HS-5 (cell line): ENCODE results near the gene SETD3.

ENCODE experiments used
- DNase-seq: peaks from one replicate; pipeline ENCODE4 v3.0.0-alpha.2; 2012; ENCODE audit warnings: low read depth

Gene SETD3

DNA sequence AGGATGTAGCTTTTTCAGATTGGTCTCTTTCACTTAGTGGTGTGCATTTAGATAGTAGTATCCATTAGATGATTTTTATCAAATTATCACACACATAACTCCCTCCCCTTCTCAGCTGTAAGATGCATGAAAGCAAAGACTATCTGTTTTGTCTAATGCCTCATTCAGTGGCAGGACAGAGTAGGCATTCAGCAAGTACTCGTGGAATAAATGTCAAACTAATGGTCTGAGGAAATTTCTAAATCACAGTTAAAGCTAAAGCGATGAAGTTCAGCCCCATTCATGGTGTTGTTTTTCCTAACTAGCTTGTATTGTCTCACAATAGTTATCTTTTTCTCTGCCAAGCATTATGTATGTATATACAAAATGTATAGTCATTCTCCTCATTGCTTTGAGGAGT is 16.7 kb upstream of the SETD3 start:
- no peak for DNase-seq

DNA sequence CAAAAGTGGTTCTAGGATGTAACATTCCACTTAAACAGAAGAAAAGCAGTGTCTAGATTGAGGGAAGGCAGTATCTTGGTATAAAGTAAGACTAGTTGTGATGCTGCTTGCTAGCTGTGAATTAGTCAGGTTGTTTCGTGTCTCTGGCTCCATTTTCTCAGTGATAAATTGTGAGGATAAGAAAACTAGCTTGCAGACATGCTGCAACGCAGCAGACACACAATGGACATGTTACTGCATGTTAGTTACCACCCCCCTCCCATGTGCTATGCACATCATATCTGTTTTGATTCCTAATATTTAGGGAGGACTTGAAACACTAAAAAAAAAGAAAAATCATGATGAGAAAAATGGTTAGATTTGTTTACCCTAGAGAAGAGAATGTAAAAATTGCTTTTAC is 3.4 kb upstream of the SETD3 start:
- DNase-seq: no peak

DNA sequence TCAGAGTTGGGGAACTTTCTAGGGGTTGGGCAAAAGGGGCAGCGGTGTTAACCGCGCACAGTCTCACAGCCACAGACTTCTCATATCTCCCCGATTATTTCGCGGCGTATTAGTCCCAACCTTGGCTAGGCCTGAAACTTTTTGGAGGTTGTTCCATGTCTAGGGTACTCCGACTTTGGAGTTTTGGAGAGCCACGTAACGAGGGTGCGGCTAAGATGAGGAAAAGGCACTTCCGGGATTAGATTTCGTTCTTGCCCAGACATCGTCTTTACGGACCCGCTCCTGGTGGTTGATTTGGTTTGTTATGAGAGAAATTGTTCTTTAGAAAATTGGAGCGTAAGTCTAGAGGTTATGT is 1.1 kb upstream of the SETD3 start:
- no peak for DNase-seq

DNA sequence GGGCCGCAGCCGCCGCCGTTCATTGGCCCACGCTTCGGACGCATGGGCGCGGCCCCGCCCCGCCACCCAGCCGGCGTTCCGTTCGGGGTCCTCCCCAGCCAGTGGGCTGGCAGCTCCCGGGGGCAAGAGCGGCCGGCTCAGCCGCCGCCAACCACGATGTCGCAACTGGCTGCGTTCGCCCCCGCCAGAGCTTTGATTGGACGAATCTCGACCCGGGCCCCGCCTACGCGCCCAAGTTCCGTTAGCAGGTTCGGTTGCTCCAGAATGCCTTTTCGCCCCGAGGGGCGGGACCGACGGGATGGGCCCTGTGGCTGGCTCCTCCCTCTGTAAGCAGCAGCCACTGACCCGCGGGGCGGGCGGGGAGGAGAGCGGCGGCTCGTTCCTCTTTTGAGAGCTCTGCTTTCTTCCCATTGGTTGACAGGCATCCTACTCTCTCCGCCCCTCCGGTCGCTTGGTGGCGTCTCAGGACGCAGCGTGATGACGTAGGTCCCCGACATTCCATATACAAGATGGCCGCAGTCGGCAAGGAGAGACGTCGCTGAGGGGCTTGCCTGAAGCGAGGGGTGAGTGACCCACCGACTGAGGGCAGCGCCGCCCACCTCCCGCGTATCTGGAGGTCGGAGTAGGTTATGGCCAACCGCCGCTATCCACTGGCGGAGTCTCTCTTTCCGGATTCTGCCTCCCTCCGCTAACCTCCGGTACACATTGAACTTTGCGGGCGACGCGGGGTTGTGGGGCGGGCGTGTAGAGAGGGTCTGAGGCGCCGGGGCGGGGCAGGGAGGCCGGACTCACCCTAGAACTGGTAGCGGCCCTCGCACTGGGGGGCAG is 472 bp upstream of the SETD3 start, which contains the start of gene CCNK:
CCNK (plus strand) TSS at position 493 of the 828 bp plus-strand sequence. CDS start 11,269 bp downstream, outside the sequence.
- DNase-seq: peak; percentile 97

DNA sequence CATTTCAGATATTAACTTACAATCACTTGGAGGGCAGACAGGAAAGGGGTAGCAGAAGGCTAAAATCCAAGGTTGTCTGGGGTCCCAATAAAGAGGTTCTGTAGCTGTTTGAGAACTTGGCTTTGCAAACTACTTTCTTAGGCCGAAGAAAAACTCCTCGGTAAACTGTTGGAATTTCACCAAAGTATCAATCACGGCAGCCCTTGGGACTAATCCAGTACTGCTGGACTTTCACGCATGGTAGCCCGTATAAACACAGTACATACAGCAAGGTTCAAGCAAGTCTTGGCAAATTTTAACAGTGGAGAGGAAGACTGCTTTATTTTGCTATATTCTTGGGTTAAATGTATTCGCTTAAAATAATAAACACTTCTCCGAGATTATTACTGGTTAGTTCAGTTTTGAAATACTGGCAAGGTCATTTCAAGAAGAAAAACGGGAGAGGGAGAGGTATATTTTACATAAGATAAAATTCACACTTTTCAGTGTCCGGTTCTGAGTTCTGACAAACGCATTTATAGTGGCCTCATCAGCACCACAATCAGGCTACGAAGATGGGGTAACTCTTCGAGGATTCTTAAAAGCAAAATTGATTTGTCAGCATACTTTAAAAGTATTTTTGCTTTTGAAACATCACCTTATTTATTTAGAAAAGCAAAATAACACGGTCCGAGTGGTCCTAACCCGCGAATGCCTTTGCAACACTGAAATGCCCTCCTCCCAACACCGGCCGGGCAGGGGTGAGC is 1.3 kb downstream of the SETD3 start:
- DNase-seq: no peak

DNA sequence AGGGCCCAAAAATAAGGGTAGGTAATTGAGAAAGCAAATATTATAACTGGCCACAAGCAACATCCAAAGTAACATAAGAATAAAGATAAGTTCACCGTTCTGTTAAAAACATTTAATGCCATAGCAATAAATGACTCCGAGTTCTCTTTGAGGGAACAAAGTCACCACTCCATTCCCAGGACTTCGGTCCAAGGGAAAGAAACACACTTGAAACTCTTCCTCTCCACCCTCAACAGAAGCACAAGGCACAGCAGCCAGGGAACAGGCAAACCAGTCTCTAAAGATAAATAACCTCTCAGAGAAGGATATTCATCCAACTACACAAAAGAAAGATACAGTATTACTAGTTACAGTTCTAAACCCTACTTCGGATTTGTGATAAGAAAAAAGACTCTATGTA is 2.5 kb downstream of the SETD3 start:
- no peak for DNase-seq

DNA sequence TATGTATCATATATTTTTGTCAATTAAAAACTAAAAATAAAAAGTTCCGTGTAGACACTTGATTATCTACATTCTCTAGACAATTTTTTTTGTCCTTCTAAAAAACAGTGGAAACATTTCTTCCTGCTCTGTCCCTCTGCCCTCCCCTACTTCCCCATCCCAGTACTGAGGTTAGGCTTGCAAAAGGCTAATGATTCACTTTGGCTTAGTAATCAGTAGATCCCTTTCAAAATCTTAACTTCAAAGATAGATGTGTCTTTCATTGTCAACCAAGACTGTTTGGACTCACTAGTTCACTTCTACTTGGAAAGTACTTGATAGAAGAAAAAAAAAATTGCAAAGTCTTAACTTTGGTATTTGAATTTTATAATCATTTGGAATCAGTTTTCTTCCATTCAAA is 3.8 kb downstream of the SETD3 start:
- no peak for DNase-seq

DNA sequence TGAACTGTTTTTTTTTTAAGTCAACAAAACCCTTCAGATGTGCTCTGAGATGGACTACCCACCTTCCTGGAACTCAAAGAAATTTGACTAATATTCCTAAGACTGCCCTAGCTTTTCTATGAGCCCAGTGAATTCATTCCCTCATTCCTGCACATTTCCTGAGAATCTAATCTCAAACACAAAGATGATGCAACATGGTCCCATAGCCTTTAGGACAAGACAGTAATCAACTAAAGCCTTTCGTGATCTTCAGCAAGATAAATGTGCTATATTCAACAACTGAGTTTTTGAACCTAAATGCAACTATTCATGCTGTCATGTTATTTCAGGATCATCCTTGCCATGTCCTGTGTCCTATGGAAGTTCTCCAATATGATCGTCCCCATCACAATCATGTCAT is 5.0 kb downstream of the SETD3 start:
- no peak for DNase-seq

DNA sequence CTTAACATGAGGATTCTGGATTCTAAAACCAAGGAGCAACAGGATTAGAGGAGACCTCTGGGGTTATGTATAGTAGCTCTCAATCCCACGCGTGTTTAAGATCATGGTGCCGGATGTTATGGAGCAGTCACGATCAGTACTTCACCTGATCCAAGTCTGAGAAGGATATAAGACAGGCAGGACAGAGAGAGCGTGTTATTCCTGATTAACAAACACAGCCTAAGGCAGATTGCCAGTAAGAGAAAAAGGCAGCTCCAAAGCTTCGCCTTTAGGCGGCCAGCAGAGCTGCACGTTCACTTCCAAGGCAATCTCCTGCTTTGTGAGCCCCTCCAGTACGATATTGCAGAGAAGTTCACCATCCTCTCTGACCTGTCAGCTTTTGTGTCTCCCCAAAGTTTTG is 5.5 kb downstream of the SETD3 start:
- no peak for DNase-seq

DNA sequence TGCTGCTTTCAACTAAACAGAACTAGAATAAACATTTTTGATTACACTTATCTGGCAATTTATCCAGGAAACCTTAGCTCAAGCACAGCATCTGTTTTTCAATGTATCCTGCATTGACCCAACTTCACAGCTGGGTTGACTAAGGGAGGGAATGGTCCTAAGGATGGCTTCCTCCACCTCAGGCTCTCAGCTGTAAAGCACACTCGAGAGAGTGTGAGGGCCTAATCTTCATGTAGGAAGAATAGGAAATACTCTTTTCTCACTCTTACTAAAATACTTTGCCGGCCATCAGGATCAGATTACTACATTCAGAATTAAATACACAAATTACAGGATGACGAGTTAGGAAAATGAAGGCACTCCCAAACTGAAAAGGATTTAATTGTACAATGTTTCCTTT is 7.2 kb downstream of the SETD3 start:
- no peak for DNase-seq

DNA sequence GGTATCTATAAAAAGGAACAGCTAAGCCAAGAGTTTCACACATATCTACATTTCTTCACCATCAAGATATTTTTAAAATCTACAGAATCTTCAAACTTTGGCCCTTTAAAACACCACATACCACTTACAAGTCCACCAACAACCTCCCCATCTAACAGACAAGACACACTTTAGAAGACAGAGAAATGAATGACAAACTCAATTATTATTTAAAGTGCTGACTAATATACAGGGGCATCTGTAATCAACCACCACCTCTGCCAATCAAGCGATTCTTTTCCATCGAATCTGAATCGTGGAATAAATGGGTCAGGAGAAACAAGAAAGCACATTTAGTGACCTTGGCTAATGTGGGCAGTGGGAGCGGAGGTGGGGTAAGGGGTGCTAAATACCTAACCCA is 7.7 kb downstream of the SETD3 start:
- DNase-seq: no peak

DNA sequence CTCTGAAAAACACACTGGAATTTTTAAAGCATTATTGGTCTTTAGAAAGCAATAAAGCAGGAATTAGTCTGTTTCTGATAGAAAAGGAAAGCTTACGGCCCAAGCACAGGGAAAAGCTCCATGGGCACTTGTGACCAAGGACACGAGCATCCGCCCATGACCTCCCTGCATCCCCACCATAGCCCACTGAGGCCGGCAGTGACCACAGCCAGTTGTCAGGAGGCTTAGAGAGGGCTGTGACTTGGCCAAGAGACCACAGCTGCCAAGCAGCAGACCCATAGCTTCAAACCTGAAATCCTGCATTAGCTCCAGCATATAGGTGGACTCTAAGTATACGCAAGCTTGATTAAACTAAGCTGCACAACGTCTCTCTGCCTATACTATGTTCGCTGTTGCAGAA is 8.9 kb downstream of the SETD3 start:
- DNase-seq: no peak

DNA sequence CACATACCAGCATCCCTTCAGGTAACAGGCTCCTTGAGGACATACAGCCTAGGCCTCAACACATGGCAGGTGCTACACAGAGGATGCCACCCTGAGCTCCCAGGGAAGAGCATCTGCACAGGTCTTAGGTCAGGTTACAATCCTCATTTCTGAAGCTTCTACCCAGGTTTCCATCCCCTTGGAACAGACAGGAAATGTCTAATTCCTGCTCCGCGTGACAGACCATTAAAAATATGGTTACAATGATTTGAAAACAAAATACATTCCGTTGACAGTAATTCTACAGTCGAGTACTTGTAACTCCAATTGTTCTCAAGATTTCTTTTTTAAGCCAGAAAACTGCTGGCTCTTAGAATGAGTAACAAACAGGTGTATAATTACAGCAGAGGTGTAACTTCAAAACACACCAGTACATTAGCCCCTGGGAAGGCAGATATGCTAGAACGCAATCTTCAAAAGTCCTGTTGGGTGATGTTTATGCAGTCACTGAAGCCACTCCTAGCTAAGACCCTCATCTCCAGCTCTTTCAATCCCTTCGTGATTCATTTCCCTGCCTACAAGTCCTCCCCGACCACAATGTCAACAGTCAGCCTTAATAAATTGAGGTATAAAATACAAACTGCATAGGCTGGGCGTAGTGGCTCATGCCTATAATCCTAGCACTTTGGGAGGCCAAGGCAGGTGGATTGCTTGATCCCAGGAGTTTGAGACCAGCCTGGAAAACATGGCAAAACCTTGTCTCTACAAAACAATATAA is 11.6 kb downstream of the SETD3 start:
- no peak for DNase-seq

DNA sequence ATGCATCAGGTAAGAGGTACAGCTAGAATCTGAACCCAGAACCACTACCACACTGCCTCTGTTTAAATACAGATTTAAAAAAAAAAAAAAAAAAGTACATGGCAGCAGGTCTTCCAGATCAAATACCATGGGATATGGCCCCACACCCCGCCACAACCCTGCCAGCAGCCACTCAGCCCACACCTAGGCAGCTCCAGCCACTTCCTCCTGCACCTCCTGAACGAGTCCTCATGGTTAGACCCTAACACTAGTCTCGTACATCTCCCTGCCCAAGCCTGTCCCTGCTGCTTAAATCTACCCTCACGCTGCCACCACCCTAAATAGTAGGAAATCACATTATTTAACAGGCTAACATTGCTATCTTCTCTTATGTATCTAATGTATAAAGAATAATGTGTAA is 12.6 kb downstream of the SETD3 start:
- DNase-seq: no peak

DNA sequence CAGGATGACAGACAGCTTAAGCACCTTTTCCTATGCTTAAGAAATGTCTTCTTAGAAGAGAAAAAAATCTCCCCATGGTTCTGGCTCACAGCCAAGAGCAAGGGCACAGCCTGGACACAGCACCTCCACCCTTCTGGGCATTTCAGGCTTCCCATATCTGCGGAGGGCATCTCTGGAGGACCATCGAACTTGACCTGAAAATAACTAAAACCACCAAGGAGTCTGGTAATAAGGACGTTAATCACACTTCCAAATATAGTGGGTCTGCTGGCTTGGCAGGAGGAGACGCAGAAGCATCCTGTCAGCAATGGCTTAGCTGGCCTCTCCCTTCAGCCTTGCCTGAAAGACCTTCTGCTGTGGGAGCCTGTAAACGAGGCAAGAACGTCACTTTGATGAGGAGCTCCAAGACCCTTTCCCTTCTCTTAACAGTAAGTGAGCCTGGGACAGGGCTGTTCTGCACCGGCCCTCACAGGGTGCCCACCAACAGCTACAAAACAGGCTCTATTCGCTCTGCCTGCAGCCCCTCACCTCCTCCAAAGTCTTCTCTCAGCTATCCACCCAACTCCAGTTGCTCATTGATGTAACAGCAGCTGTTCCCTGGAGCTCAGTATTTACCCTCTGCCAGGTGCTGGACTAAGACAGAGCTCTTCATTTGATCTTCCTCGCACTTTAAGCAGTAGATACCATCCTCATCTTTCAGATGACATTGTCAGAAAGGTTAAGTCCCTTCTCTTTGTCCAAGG is 13.2 kb downstream of the SETD3 start:
- no peak for DNase-seq

DNA sequence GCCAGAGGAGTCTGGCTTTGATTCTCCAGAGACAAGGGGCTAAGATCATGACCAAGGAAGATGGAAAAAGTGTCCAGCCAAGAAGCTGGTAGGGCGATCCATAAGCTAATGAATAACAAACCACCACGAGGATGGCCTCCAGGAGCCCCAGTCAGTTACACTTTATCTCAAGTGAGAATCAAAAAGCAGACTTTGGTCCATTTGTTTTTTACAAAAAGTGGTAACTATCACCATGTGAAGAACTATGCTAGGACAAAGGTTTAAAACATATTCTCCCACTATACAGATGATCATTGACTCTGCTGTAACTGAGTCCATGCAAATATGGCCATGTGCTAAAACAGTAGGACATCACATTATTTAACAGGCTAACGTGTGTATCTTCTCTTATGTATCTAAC is 13.9 kb downstream of the SETD3 start:
- no peak for DNase-seq

DNA sequence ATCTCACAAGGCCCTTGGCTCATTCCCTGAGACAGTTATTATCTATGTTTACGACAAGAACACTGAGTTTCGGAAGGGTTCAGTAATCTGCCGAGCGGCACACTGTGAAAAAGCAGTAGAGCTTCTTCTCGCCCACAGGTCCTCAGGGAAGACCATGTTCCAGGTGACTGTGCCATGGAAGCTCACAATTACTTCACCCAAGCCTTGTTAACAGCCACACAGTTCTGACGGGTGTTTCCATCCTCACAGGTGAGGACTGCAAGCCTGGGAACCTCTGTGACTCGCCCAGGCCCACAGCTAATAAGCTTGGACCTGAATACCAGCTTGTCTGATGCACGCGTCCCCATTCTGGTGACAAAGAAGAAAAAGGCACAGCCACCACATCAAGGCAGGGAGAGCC is 15.4 kb downstream of the SETD3 start:
- DNase-seq: no peak

DNA sequence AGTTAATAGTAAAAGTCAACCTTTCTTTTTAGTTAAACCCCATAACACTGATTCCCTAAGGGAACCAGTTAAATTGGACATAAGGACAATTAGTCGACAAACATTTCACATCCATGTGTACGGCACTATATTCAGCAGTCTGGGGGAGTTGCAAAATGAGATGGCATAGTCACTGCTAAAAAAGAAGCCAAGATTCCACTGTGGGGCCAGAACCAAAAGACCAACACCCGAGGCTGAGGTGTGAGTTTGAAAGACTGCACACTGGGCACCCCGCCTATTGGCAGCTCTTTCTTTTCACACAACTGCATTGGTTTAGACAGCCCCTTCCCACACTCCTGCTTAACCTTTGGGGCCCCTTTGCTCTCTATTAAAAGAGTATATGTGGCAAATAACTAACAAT is 16.7 kb downstream of the SETD3 start:
- no peak for DNase-seq

DNA sequence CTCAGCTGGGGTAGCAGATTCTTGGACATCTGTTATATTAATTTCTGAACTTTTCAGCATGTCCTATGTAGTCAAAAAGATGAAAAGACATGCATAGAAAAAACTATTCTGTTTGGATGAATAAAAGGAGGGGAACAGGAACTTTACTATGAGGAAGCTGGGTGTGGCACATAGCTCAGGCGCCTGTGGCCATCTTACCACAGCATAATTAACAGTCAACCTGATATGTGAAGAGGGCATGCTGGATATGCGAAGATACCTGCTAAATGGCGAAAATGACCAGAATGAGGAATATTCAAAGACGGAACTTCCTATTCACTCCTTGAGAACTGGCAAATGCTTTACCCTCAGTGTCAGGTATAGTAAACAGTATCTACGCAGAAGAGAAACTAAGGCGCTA is 18.4 kb downstream of the SETD3 start:
- no peak for DNase-seq

DNA sequence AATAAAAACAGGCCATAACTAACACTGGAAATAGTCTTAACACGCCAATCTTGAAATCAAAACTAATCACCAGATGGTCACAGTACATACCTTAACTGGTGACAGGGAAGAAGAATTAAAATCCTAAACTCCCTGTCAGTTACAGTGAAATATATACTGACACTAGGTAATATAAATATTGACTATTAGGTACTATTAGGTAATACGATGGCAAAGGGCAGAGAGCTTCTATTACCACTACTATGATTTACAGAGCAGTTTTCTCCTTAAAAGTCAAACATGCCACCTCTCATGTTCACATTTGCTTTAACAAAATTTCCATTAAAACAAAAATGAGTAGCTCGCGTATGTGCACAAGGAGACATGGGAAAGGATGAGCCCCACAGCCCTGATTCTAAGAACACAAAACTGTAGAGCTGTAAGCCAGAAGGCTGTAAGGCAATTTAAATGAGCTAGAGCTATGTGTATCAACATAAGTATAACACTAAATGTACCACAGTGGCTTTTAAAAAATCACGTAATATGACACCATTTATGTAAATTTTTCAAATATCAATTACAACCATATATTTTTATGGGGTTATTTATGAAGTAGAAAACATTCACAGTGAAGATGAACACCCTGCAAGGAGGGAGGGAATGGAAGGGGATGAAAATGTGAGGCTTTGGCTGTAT is 19.1 kb downstream of the SETD3 start:
- no peak for DNase-seq

DNA sequence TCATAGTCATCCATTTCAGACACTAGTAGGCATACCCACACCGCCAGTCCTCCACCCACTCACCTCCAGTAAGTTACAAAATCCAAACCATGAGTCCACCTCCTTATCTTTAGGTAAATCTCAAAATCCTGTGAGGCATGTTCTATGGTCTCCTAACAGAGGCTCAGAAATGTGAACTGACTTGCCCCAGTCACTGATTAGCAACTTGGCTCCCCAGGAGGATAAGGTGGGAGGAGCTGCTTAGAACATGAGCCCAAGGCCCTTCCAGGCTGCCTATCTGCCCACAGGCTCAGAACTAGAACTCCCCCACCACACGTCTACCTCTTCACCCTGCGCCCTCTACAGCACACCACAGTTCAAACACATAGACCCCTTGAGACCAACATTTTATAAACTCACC is 19.9 kb downstream of the SETD3 start:
- no peak for DNase-seq
